Measurements from ENCODE around the gene TASL.

DNA sequence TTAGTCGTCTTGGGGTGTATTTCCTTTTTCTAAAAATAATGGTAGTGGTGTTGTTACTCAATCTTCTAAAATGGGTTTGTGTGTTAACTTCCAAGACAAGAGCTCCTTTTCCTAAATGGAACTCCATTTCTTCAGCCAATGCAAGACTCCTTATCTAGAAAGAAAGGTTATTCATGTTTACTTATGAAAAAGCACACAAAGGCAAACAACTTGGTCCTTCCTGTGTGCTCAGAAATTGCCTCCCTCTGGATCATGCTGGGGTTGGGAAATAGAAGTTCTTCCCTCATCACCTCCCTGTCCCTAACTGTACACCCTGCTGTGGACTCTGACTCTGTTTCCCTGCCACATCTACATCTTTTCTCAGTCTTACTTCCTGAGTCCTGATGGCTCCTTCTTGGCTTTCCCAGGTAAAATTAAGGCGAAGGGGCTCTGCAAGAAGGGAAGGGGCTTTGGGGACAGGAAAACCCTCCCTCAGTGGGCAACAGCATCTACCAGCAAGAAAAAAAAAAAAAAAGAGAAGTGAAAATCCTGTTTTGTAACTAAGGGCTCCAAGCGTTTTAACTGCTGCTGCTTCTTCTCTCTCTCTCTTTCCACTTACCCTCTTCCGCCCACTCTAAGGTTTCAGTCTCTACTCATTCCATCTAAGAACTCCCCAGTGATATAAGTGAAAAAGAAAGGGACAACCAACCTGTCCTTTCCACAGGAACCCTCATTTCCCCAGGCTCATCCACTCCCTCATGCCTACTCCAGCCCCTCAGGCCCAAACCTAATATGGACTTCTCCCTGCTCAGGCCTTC, 19.8 kb upstream of the TASL start:
- TF ChIP-seq, protein P1, sequence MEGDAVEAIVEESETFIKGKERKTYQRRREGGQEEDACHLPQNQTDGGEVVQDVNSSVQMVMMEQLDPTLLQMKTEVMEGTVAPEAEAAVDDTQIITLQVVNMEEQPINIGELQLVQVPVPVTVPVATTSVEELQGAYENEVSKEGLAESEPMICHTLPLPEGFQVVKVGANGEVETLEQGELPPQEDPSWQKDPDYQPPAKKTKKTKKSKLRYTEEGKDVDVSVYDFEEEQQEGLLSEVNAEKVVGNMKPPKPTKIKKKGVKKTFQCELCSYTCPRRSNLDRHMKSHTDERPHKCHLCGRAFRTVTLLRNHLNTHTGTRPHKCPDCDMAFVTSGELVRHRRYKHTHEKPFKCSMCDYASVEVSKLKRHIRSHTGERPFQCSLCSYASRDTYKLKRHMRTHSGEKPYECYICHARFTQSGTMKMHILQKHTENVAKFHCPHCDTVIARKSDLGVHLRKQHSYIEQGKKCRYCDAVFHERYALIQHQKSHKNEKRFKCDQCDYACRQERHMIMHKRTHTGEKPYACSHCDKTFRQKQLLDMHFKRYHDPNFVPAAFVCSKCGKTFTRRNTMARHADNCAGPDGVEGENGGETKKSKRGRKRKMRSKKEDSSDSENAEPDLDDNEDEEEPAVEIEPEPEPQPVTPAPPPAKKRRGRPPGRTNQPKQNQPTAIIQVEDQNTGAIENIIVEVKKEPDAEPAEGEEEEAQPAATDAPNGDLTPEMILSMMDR (conservative IDR thresholded peaks at IDR 0.05; ENCODE audit: low read depth, low read length), result no peak
- no peak for TF ChIP-seq EZH2 (IDR thresholded peaks at IDR 0.05; ENCODE audit: borderline replicate concordance, low read depth, low read length, poor library complexity, severe bottlenecking)

Data from A673 (cell line).